Measurements from ENCODE around the gene OTOF. TPM values are rescaled to one million over a fixed set of nuclear protein-coding genes. Genes with fewer than 3 reads are reported as not detected.

OTOF gene
- total and polyA plus RNA-seq, 2 of the 13 experiments (the other 11 are each of a cell fraction or from before 2014, with no cell fraction given) = 0.04 TPM; not detected in 1

DNA sequence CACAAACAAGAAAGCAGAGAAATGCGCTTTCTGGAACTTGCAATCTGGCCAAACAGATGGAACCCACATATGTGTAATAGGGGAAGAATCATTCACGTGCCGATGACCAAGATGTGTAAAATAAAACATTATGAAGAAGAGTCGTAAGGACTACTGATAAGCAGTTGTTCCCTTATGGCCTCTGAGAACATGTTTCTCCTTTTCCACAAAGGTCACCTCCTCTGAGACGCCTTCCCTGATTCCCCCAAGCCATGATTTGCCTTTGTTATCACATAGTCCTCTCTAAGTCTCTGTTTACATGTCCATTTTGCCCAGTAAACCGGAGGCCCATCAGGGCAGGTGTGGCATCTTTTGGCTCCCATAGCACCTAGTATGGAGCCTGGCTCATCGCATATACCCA lies 8.0 kb downstream of the OTOF start:
- in situ Hi-C loops (cut with HindIII; ENCODE audit: extremely low pct_ligation_motif_present, low pct_unique_long_range_greater_than_20kb) = loop anchor here (5.0 to 10.0 kb wide), 2 partner anchors 153 to 235 kb away; no protein-coding TSS in a partner anchor
- no peak for TF ChIP-seq PRMT3 (CRISPR knock-in tag; IDR thresholded peaks at IDR 0.05; ENCODE audit: borderline replicate concordance, low read depth)
- TF ChIP-seq SP140L (CRISPR knock-in tag; IDR thresholded peaks at IDR 0.05; ENCODE audit: borderline replicate concordance) = no peak
- TF ChIP-seq, protein P1, sequence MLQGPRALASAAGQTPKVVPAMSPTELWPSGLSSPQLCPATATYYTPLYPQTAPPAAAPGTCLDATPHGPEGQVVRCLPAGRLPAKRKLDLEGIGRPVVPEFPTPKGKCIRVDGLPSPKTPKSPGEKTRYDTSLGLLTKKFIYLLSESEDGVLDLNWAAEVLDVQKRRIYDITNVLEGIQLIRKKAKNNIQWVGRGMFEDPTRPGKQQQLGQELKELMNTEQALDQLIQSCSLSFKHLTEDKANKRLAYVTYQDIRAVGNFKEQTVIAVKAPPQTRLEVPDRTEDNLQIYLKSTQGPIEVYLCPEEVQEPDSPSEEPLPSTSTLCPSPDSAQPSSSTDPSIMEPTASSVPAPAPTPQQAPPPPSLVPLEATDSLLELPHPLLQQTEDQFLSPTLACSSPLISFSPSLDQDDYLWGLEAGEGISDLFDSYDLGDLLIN (CRISPR knock-in tag; IDR thresholded peaks at IDR 0.05; ENCODE audit: borderline replicate concordance) = no peak
- no peak for TF ChIP-seq SMYD3 (CRISPR knock-in tag; IDR thresholded peaks at IDR 0.05)
- TF ChIP-seq ZNF83 (CRISPR knock-in tag; IDR thresholded peaks at IDR 0.05; ENCODE audit: borderline replicate concordance) = no peak
- TF ChIP-seq, protein P2, sequence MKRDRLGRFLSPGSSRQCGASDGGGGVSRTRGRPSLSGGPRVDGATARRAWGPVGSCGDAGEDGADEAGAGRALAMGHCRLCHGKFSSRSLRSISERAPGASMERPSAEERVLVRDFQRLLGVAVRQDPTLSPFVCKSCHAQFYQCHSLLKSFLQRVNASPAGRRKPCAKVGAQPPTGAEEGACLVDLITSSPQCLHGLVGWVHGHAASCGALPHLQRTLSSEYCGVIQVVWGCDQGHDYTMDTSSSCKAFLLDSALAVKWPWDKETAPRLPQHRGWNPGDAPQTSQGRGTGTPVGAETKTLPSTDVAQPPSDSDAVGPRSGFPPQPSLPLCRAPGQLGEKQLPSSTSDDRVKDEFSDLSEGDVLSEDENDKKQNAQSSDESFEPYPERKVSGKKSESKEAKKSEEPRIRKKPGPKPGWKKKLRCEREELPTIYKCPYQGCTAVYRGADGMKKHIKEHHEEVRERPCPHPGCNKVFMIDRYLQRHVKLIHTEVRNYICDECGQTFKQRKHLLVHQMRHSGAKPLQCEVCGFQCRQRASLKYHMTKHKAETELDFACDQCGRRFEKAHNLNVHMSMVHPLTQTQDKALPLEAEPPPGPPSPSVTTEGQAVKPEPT (CRISPR knock-in tag; IDR thresholded peaks at IDR 0.05; ENCODE audit: low read depth) = no peak
- TF ChIP-seq MXD4 (CRISPR knock-in tag; IDR thresholded peaks at IDR 0.05) = no peak
- TF ChIP-seq, protein P3, sequence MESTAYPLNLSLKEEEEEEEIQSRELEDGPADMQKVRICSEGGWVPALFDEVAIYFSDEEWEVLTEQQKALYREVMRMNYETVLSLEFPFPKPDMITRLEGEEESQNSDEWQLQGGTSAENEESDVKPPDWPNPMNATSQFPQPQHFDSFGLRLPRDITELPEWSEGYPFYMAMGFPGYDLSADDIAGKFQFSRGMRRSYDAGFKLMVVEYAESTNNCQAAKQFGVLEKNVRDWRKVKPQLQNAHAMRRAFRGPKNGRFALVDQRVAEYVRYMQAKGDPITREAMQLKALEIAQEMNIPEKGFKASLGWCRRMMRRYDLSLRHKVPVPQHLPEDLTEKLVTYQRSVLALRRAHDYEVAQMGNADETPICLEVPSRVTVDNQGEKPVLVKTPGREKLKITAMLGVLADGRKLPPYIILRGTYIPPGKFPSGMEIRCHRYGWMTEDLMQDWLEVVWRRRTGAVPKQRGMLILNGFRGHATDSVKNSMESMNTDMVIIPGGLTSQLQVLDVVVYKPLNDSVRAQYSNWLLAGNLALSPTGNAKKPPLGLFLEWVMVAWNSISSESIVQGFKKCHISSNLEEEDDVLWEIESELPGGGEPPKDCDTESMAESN (CRISPR knock-in tag; conservative IDR thresholded peaks at IDR 0.05) = no peak
- TF ChIP-seq, protein P4, sequence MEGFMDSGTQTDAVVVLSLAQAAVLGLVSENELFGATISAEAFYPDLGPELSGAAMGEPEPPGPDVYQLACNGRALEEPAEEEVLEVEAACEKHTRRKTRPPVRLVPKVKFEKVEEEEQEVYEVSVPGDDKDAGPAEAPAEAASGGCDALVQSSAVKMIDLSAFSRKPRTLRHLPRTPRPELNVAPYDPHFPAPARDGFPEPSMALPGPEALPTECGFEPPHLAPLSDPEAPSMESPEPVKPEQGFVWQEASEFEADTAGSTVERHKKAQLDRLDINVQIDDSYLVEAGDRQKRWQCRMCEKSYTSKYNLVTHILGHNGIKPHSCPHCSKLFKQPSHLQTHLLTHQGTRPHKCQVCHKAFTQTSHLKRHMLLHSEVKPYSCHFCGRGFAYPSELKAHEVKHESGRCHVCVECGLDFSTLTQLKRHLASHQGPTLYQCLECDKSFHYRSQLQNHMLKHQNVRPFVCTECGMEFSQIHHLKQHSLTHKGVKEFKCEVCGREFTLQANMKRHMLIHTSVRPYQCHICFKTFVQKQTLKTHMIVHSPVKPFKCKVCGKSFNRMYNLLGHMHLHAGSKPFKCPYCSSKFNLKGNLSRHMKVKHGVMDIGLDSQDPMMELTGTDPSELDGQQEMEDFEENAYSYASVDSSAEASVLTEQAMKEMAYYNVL (CRISPR knock-in tag; IDR thresholded peaks at IDR 0.05; ENCODE audit: borderline replicate concordance) = no peak
- TF ChIP-seq MLLT10 (CRISPR knock-in tag; IDR thresholded peaks at IDR 0.05) = no peak
- TF ChIP-seq NFIB (CRISPR knock-in tag; IDR thresholded peaks at IDR 0.05; ENCODE audit: borderline replicate concordance) = no peak
- TF ChIP-seq, protein P5, sequence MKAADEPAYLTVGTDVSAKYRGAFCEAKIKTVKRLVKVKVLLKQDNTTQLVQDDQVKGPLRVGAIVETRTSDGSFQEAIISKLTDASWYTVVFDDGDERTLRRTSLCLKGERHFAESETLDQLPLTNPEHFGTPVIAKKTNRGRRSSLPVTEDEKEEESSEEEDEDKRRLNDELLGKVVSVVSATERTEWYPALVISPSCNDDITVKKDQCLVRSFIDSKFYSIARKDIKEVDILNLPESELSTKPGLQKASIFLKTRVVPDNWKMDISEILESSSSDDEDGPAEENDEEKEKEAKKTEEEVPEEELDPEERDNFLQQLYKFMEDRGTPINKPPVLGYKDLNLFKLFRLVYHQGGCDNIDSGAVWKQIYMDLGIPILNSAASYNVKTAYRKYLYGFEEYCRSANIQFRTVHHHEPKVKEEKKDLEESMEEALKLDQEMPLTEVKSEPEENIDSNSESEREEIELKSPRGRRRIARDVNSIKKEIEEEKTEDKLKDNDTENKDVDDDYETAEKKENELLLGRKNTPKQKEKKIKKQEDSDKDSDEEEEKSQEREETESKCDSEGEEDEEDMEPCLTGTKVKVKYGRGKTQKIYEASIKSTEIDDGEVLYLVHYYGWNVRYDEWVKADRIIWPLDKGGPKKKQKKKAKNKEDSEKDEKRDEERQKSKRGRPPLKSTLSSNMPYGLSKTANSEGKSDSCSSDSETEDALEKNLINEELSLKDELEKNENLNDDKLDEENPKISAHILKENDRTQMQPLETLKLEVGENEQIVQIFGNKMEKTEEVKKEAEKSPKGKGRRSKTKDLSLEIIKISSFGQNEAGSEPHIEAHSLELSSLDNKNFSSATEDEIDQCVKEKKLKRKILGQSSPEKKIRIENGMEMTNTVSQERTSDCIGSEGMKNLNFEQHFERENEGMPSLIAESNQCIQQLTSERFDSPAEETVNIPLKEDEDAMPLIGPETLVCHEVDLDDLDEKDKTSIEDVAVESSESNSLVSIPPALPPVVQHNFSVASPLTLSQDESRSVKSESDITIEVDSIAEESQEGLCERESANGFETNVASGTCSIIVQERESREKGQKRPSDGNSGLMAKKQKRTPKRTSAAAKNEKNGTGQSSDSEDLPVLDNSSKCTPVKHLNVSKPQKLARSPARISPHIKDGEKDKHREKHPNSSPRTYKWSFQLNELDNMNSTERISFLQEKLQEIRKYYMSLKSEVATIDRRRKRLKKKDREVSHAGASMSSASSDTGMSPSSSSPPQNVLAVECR (CRISPR knock-in tag; IDR thresholded peaks at IDR 0.05; ENCODE audit: borderline replicate concordance) = no peak

More for the DNA sequence above, 8.0 kb downstream of the OTOF start:
- H4K20me1 ChIP-seq (ENCODE audit: insufficient read depth, low read length) = no peaks in the 10 kb centered on the region
- H3K4me2 ChIP-seq (ENCODE audit: low read depth, low read length) = no peak overlapping the region
- intact Hi-C loops (cut with micrococcal nuclease; ENCODE audit: unreplicated experiment) = loop anchor here (1.0 to 10.0 kb wide), 4 partner anchors 123 to 515 kb away; partner anchors contain the start of genes ADGRF3 and SELENOI
- WGBS (ENCODE audit: low lambda C conversion rate) = 42% methylated on average over 7 of the region's 7 CpGs
- DNase-seq (ENCODE audit: low spot score) = no peak
- no peaks in the 10 kb centered on the region for H3K36me3 ChIP-seq (replicated peaks in 1 of 2; ENCODE audit: control insufficient read depth in 1 of 2, insufficient read depth in 2 of 2, low read length in 2 of 2)
- FAIRE-seq = no peak
- ATAC-seq = no peak
- H2AFZ ChIP-seq (ENCODE audit: low read length) = no peak overlapping the region
- H3K27ac ChIP-seq (ENCODE audit: extremely low read length, insufficient read depth, low read length) = no peak overlapping the region
- CTCF ChIA-PET (ENCODE audit: low intra/inter-chr PET ratio, low total read pairs) = interaction anchor here (0.8 to 0.9 kb wide), 2 partner anchors 140 to 156 kb away, joined by 4 read pairs; no protein-coding TSS in a partner anchor
- no peak overlapping the region for H3K4me3 ChIP-seq (replicated peaks in 1 of 3; ENCODE audit: insufficient read depth in 1 of 3, low read depth in 2 of 3, low read length in 3 of 3)
- H3K9me3 ChIP-seq (ENCODE audit: low read length) = peaks cover 5% of the 10 kb centered on the region
- POLR2A ChIA-PET = interaction anchor here (1.1 to 1.3 kb wide), 2 partner anchors 12 to 124 kb away, joined by 3 read pairs; partner anchors contain the start of gene SELENOI
- no peaks in the 10 kb centered on the region for H3K79me2 ChIP-seq (ENCODE audit: insufficient read depth, low read length)
- no peaks in the 10 kb centered on the region; the same call in 1 of the 2 replicates for H3K4me1 ChIP-seq (ENCODE audit: insufficient read depth, low read length)
- H3K9ac ChIP-seq (ENCODE audit: insufficient read depth, low read depth, low read length) = no peak overlapping the region
- H3K27me3 ChIP-seq (ENCODE audit: control insufficient read depth in 1 of 2, insufficient read depth in 2 of 2, low read length in 2 of 2) = peaks cover 0 to 3% of the 10 kb centered on the region in 2 experiments; a peak in 1 of 5 replicates
- BruUV-seq (replicated peaks) = no TSS peak

Measured in HepG2 (cell line).